Stimulated activated CD8-positive, alpha-beta memory T cell treated with anti-CD3 and anti-CD28 coated beads, Interleukin-7, amount 100 ng/mL, for 24 hours (primary cell): ENCODE results near the gene LASP1NB.
"Not testable (repeated sequence)": the region's sequence is repeated elsewhere in the genome, so short reads cannot be mapped to it uniquely, and the experiment has no call there.

Experiments
- DNase-seq: peaks from one replicate; pipeline ENCODE4 v3.0.0-alpha.2; 2020; ENCODE audit warnings: low read depth

Gene LASP1NB

DNA sequence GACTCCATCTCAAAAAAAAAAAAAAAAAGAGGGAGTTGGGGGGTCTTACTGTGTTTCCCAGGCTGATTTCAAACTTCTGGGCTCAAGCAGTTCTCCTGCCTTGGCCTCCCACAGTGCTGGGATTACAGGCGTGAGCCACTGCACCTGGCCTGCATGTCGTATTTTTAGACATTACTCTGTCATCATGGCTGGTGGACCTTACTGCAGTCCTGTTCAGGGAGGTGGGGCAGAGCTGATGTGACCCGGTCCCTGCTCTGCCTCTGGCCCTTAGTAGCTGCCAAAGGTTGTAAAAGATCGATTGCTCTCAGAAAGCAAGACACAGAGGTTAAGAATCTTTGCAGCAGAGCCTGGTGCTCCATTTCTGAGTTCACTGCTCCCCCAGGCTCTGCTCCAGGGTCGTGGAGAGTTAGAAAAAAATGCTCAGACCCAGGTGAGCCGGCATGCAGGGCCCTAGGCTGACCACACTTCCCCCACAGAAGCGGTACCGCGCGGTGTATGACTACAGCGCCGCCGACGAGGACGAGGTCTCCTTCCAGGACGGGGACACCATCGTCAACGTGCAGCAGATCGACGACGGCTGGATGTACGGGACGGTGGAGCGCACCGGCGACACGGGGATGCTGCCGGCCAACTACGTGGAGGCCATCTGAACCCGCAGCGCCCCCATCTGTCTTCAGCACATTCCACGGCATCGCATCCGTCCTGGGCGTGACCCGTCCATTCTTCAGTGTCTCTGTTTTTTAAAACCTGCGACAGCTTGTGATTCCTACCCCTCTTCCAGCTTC, 7.1 kb upstream of the LASP1NB start:
- DNase-seq, result no peak

DNA sequence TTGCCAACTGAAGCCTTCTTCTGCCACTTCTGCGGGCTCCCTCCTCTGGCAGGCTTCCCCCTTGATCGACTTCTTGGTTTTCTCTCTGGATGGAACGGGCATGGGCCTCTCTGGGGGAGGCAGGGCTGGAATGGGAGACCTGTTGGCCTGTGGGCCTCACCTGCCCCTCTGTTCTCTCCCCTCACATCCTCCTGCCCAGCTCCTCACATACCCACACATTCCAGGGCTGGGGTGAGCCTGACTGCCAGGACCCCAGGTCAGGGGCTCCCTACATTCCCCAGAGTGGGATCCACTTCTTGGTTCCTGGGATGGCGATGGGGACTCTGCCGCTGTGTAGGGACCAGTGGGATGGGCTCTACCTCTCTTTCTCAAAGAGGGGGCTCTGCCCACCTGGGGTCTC, 6.5 kb upstream of the LASP1NB start:
- DNase-seq, result no peak

DNA sequence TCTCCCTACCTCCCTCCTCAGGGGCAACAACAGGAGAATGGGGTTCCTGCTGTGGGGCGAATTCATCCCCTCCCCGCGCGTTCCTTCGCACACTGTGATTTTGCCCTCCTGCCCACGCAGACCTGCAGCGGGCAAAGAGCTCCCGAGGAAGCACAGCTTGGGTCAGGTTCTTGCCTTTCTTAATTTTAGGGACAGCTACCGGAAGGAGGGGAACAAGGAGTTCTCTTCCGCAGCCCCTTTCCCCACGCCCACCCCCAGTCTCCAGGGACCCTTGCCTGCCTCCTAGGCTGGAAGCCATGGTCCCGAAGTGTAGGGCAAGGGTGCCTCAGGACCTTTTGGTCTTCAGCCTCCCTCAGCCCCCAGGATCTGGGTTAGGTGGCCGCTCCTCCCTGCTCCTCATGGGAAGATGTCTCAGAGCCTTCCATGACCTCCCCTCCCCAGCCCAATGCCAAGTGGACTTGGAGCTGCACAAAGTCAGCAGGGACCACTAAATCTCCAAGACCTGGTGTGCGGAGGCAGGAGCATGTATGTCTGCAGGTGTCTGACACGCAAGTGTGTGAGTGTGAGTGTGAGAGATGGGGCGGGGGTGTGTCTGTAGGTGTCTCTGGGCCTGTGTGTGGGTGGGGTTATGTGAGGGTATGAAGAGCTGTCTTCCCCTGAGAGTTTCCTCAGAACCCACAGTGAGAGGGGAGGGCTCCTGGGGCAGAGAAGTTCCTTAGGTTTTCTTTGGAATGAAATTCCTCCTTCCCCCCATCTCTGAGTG, 5.9 kb upstream of the LASP1NB start:
- no peak for DNase-seq

GRCh38 chr17:38920374-38921291, 4.8 kb upstream of the LASP1NB start:
- DNase-seq, result no peak

DNA sequence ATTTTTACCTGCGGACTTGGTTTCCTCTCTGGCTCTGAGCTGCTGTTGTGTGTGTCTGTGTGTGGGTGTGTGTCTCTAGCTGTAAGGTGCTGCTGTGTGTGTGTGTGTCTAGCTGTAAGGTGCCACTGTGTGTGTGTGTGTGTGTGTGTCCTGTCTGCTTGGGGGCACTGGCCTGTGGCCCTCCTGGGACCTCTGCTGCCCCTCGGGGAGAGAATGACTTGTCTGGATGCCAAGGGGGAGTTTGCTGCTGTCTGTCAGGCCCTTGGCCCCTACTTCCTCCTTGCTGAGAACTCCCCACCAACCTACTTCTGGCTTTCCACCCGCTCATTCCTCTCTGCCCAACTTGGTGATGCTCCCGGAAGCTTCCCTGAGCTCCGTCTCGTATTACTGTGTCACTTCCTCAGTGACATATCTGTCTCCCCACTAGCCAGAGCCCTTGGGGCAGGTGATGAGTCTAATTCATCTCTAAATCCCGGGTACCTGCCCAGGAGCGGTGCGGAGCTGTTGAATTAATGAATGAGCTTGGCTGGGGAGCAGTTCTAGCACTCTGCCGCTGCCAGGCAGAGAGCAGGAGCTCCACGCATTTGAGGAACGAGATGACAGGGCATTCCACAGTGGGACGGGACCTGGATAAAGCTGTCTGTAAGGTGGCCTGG, 3.5 kb upstream of the LASP1NB start:
- no peak for DNase-seq

DNA sequence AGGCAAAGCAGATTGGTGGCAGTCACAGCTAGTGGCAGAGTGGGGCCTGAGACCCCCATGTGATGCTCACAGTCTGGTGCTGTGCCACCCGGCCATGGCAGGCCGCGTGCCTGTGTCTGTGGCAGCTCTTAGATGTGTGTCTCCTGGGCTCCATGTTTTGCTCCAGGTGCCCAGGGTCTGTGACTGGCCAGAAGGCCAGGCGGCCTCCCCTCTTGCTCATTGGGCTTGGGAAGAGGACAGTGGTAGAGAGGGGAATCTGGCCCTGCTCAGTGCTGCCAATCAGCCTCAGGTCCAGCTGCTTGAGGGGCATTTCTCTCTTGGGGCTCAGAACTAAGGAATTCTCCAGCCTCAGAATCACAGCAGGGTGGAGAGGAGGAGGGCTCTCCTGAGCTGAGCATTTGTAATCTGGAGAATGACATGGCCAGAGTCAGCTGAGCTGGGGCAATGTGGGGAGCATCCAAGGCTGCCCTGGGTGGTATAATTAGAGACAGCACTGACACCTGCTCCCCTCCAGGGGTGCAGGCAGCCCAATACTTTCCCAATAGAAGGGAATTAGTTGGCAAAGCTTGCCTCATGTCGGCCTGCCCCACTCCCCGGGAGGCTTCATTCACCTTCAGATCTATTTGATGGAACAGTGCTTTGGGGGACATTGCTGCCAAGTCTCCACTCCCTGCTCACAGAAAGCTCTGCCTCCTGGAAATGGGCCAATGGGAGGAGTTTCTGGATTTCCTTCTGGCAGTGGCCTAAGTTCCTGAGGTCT, 2.7 kb upstream of the LASP1NB start:
- no peak for DNase-seq

GRCh38 chr17:38926293-38927070, 1.1 kb downstream of the LASP1NB start:
- DNase-seq, result no peak

DNA sequence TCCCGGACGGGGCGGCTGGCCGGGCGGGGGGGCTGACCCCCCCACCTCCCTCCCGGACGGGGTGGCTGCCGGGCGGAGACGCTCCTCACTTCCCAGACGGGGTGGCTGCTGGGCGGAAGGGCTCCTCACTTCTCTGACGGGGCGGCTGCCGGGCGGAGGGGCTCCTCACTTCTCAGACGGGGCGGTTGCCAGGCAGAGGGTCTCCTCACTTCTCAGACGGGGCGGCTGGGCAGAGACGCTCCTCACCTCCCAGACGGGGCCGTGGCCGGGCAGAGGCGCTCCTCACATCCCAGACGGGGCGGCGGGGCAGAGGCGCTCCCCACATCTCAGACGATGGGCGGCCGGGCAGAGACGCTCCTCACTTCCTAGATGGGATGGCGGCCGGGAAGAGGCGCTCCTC, 5.4 kb downstream of the LASP1NB start:
- not testable (repeated sequence) for DNase-seq

DNA sequence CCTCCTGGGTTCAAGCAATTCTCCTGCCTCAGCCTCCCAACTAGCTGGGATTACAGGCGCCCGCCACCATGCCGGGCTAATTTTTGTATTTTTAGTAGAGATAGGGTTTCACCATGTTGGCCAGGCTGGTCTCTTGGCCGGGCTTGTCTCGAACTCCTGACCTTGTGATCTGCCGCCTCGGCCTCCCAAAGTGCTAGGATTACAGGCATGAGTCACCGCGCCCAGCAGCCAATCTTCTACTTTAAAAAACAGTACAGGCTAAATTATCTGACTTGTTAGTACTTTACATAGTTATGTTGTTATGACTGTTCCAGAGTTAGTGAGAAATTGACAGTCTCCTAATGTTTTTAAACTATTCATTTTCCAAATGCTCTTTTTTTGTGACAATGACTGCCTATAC, 8.5 kb downstream of the LASP1NB start:
- DNase-seq, result not testable (repeated sequence)

DNA sequence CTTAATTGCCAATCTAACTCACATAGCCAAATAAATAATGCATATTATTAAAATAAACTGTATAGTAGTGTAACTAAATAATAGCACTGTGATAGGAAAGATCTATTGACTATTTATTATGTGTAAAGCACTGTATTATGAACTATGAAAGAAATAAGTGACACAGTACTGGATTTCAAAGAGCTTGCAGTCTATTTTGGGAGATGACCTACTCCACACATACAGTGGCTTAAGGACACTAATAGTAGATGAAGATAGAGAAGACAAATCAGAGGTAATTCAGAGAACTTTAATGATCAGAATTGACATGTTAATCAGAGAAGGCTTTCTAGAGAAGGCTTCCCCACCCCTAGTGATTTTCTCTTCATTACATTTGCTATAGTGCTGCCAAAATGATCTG, 14.6 kb downstream of the LASP1NB start:
- no peak for DNase-seq

DNA sequence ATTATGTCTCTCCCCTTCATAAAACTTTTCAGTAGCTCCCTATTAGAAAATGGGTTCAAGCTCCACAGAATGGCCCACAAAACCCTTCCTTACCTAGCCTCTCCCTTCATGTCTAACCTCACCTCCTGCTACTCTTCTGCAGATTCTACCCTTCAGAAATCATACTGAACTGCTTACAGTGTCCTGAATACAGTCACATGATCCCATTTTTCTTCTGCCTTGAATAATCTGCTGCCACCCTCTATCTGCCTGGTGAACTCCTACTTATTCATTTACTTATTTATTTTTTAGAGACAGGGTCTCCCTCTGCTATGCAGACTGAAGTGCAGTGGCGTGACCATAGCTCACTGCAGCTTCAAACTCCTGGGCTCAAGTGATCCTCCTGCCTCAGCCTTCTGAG, 15.0 kb downstream of the LASP1NB start:
- DNase-seq, result no peak

- DNase-seq, result no peak
Measured at GRCh38 chr17:38942696-38943334, 17.4 kb downstream of the LASP1NB start.

DNA sequence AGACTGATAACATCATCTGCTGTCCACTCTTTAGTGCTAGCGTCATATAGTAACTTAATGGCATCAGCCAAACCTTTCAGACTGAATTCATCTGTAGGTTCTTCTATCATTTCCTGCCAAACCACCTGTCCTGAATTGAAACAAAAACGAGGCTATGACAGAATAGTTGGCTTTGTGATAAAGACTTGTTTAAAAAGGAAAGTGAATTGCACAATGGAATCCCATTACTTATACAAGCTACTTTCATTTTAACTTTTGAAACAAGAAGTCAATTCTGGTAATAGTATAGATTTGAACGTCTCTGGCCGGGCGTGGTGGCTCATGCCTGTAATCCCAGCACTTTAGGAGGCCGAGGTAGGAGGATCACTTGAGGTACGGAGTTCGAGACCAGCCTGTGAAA, 18.2 kb downstream of the LASP1NB start:
- no peak for DNase-seq

- no peak for DNase-seq
Measured at GRCh38 chr17:38947189-38947588, 21.8 kb downstream of the LASP1NB start.

- DNase-seq, result not testable (repeated sequence)
Measured at GRCh38 chr17:38953800-38954199, 28.4 kb downstream of the LASP1NB start.

DNA sequence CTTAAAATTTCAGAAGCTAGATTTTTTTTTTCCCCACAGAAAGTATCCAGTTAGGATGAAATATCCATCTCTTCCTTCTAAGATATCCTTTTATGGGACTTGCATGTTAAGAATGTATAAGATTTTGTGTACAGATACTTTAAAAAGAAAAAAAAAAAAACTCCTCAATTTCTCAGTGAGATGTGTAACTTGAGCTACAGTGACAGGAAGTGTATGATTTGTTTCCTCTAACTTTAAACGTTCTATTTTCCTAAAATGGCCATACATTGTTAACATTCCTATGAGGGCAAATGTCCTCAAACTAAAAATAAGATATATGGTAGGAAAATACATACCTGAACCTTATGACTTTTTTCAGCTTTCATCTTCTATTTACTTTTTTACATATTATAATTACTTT, 32.9 kb downstream of the LASP1NB start:
- DNase-seq, result no peak

GRCh38 chr17:38958756-38959155, 33.3 kb downstream of the LASP1NB start:
- no peak for DNase-seq

DNA sequence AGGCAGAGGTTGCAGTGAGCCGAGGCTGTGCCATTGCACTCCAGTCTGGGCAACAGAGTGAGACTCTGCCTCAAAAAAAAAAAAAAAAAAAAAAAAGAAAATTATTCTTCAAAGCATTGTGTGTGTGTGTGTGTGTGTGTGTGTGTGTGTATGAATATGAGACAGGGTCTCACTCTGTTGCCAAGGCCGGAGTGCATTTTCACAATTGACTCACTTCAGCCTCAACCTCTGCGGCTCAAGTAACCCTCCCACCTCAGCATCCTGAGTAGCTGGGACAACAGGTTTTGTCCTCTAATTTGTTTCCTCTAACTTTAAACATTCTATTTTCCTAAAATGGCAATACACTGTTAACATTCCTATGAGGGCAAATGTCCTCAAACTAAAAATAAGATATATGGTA, 34.1 kb downstream of the LASP1NB start:
- no peak for DNase-seq

DNA sequence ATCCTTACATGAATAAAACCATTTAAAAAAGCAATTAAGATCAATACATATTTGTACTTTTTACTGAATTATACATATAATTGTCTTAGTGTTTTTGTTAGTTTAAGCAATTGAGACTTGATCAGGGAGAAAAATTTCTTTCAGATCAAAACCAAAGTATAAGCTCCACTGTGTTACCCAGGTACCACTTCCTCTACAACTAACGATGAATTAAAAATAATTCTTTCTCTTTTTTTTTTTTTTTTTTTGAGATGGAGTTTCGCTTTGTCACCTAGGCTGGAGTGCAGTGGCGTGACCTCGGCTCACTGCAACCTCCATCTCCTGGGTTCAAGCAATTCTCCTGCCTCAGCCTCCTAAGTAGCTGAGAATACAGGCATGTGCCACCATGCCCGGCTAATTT, 35.0 kb downstream of the LASP1NB start:
- no peak for DNase-seq

DNA sequence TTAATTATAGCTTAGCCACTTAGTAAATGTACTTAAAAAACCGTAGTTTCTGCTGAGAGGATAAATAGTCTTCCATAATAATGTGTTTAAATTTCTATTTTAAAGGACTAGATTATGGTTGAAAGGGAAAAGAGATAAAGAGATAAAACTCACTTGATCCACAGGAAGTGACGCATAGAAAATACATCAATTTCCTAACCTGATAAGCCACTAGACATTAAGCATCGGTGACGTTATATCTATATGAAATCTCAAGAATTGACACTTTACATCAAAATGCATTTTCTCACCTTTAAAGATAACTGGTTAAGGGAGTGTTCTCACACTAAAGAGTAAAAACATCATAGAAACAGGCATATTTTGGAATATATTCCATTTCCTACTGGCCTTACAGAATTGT, 36.0 kb downstream of the LASP1NB start:
- DNase-seq, result no peak
